Measurements from ENCODE around the gene PPP4R1. TPM values are rescaled to one million over a fixed set of nuclear protein-coding genes. Genes with fewer than 3 reads are reported as not detected.

Gene PPP4R1
- polyA plus RNA-seq, 1 donor (not counting 4 experiments of a cell fraction or from before 2014, with no cell fraction given), result 200 TPM

DNA sequence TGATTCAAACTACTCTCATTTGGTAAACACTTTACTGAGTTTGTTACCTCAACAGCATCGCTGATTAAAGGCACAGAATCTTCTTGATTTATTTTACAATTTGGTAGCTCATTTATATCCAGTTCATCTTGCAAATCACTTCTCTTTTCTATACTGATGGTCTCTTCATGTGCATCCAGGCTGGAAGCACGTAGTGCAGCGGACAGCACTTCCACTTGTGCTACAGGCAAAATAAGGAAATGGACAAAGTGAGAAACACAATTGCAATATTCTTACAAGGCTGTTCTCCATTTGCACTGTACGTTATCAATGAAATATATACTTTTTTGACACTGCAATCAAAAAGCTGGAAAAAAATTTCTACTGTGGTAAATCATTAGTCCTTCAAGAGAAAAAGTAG lies 51.0 kb downstream of the PPP4R1 start:
- dilution Hi-C loops (cut with MboI; ENCODE audit: extremely low pct_ligation_motif_present, low sequenced_read_pairs), result no loop called here

DNA sequence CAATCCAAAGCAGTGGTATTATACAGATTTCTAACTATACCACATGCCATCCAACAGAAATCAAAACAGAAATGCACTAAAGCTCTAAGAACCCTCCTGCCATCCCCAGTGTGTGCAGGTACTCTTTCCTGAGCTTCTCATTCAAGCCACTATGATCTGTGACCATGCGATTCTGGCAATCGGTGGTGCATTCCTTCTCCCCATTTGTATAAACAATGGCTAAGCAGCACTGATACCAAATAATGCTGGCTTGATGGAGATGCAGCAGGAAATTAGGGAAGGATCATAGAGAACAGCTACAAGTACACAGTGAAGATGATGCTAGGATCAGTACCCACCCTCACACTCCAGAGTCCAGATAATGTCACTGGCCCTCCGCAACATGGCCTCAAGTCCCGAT lies 51.8 kb downstream of the PPP4R1 start:
- H2AFZ ChIP-seq (ENCODE audit: control insufficient read depth, low read length), result no peak overlapping the region
- H3K4me1 ChIP-seq (ENCODE audit: control insufficient read depth, extremely low read depth, insufficient read depth, low read length), result peaks cover 29% of the 10 kb centered on the region
- no peak overlapping the region for H3K4me3 ChIP-seq (ENCODE audit: control insufficient read depth in 2 of 3, extremely low read depth in 1 of 3, insufficient read depth in 2 of 3, low read depth in 1 of 3, low read length in 3 of 3)
- no peak overlapping the region for H3K9ac ChIP-seq (ENCODE audit: control insufficient read depth, extremely low read depth, insufficient read depth, low read length)
- H3K79me2 ChIP-seq (ENCODE audit: control insufficient read depth, insufficient read depth, low read length), result peaks cover 33% of the 10 kb centered on the region
- no peaks in the 10 kb centered on the region for H3K27me3 ChIP-seq (ENCODE audit: control insufficient read depth, extremely low read depth, insufficient read depth, low read length)
- DNase-seq (ENCODE audit: low read depth, low spot score), result no peak
- no peaks in the 10 kb centered on the region for H4K20me1 ChIP-seq (ENCODE audit: control insufficient read depth, extremely low read depth, insufficient read depth, low read length)
- no peaks in the 10 kb centered on the region for H3K9me1 ChIP-seq (ENCODE audit: control insufficient read depth, extremely low read depth, insufficient read depth, low read length)
- no peak for TF ChIP-seq EZH2 (IDR thresholded peaks at IDR 0.05; ENCODE audit: low read length)
- TF ChIP-seq, protein P1, sequence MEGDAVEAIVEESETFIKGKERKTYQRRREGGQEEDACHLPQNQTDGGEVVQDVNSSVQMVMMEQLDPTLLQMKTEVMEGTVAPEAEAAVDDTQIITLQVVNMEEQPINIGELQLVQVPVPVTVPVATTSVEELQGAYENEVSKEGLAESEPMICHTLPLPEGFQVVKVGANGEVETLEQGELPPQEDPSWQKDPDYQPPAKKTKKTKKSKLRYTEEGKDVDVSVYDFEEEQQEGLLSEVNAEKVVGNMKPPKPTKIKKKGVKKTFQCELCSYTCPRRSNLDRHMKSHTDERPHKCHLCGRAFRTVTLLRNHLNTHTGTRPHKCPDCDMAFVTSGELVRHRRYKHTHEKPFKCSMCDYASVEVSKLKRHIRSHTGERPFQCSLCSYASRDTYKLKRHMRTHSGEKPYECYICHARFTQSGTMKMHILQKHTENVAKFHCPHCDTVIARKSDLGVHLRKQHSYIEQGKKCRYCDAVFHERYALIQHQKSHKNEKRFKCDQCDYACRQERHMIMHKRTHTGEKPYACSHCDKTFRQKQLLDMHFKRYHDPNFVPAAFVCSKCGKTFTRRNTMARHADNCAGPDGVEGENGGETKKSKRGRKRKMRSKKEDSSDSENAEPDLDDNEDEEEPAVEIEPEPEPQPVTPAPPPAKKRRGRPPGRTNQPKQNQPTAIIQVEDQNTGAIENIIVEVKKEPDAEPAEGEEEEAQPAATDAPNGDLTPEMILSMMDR (optimal IDR thresholded peaks at IDR 0.05 in 1 of 3, IDR thresholded peaks at IDR 0.05 in 1 of 3, conservative IDR thresholded peaks at IDR 0.05 in 1 of 3; ENCODE audit: extremely low read depth in 1 of 3, insufficient read depth in 2 of 3, low read length in 3 of 3), result no peak
- H3K9me3 ChIP-seq (ENCODE audit: control insufficient read depth, low read depth, low read length), result no peaks in the 10 kb centered on the region
- H3K36me3 ChIP-seq (ENCODE audit: control insufficient read depth in 2 of 2, extremely low read depth in 1 of 2, insufficient read depth in 2 of 2, low read length in 2 of 2), result peaks cover 35 to 53% of the 10 kb centered on the region in 2 experiments
- no peak overlapping the region for H3K27ac ChIP-seq (ENCODE audit: control insufficient read depth, insufficient read depth, low read length)
- no peak for FAIRE-seq
- no peak overlapping the region for H3K4me2 ChIP-seq (ENCODE audit: control insufficient read depth, extremely low read depth, insufficient read depth, low read depth, low read length)
- dilution Hi-C loops (cut with MboI; ENCODE audit: extremely low pct_ligation_motif_present, low sequenced_read_pairs), result no loop called here

More for the DNA sequence above, 51.0 kb downstream of the PPP4R1 start:
- no peak overlapping the region for H3K27ac ChIP-seq (ENCODE audit: control insufficient read depth, insufficient read depth, low read length)
- H3K4me2 ChIP-seq (ENCODE audit: control insufficient read depth, extremely low read depth, insufficient read depth, low read depth, low read length), result no peak overlapping the region
- no peak for DNase-seq (ENCODE audit: low read depth, low spot score)
- H4K20me1 ChIP-seq (ENCODE audit: control insufficient read depth, extremely low read depth, insufficient read depth, low read length), result peaks cover 3% of the 10 kb centered on the region
- no peak for TF ChIP-seq EZH2 (IDR thresholded peaks at IDR 0.05; ENCODE audit: low read length)
- TF ChIP-seq, protein P1 (optimal IDR thresholded peaks at IDR 0.05 in 1 of 3, IDR thresholded peaks at IDR 0.05 in 1 of 3, conservative IDR thresholded peaks at IDR 0.05 in 1 of 3; ENCODE audit: extremely low read depth in 1 of 3, insufficient read depth in 2 of 3, low read length in 3 of 3), result no peak
- H3K9ac ChIP-seq (ENCODE audit: control insufficient read depth, extremely low read depth, insufficient read depth, low read length), result no peak overlapping the region
- FAIRE-seq, result no peak
- no peaks in the 10 kb centered on the region for H3K27me3 ChIP-seq (ENCODE audit: control insufficient read depth, extremely low read depth, insufficient read depth, low read length)
- H3K4me3 ChIP-seq (ENCODE audit: control insufficient read depth in 2 of 3, extremely low read depth in 1 of 3, insufficient read depth in 2 of 3, low read depth in 1 of 3, low read length in 3 of 3), result no peak overlapping the region
- H3K9me1 ChIP-seq (ENCODE audit: control insufficient read depth, extremely low read depth, insufficient read depth, low read length), result no peaks in the 10 kb centered on the region
- peaks cover 22% of the 10 kb centered on the region for H3K4me1 ChIP-seq (ENCODE audit: control insufficient read depth, extremely low read depth, insufficient read depth, low read length)
- no peaks in the 10 kb centered on the region for H3K9me3 ChIP-seq (ENCODE audit: control insufficient read depth, low read depth, low read length)
- peaks cover 36 to 57% of the 10 kb centered on the region in 2 experiments for H3K36me3 ChIP-seq (ENCODE audit: control insufficient read depth in 2 of 2, extremely low read depth in 1 of 2, insufficient read depth in 2 of 2, low read length in 2 of 2)
- H3K79me2 ChIP-seq (ENCODE audit: control insufficient read depth, insufficient read depth, low read length), result peaks cover 40% of the 10 kb centered on the region
- no peak overlapping the region for H2AFZ ChIP-seq (ENCODE audit: control insufficient read depth, low read length)

Data from keratinocyte (primary cell).